CD14-positive monocyte (primary cell): ENCODE results near the gene ERBB4. TPM values are rescaled to one million over a fixed set of nuclear protein-coding genes. Genes with fewer than 3 reads are reported as not detected.

Source experiments
- DNase-seq, 3 donors: peaks; one replicate each; pipeline ENCODE4 v3.0.0-alpha.2; 2011 to 2022
- H2AFZ ChIP-seq: 2 replicates; pipeline ENCODE4 v1.6.0; 2012; ENCODE audit warnings: mild to moderate bottlenecking, low read depth, low read length, inconsistent platforms; ENCODE audit not compliant: insufficient read depth, poor library complexity, severe bottlenecking
- H3K27ac ChIP-seq, 2 donors: 1 replicate in 1 of 2; 2 replicates in 1 of 2; pipeline ENCODE4 v1.5.1; 2012 to 2013; ENCODE audit warnings: low read length in 2 of 2, control low read depth in 1 of 2, inconsistent platforms in 1 of 2, low read depth in 1 of 2, mild to moderate bottlenecking in 1 of 2
- H3K27me3 ChIP-seq, 2 donors: one replicate each; pipeline versions ENCODE4 v1.6.0 to v1.6.1; 2011 to 2013; ENCODE audit warnings: low read length in 2 of 2; ENCODE audit not compliant: control insufficient read depth in 2 of 2, insufficient read depth in 2 of 2
- H3K36me3 ChIP-seq, 2 donors: replicated peaks in 1 of 2; 1 replicate in 1 of 2; 2 replicates in 1 of 2; pipeline versions ENCODE4 v1.5.1 to v1.6.1; 2012 to 2013; ENCODE audit warnings: low read length in 2 of 2, control low read depth in 1 of 2, inconsistent platforms in 1 of 2, mild to moderate bottlenecking in 1 of 2; ENCODE audit not compliant: insufficient read depth in 2 of 2, control insufficient read depth in 1 of 2
- H3K4me1 ChIP-seq, 2 donors: 1 replicate in 1 of 2; 2 replicates in 1 of 2; pipeline versions ENCODE4 v1.5.1 to v1.6.1; 2012 to 2013; ENCODE audit warnings: low read length in 2 of 2, control low read depth in 1 of 2, inconsistent platforms in 1 of 2, mild to moderate bottlenecking in 1 of 2, moderate library complexity in 1 of 2; ENCODE audit not compliant: insufficient read depth in 2 of 2, control insufficient read depth in 1 of 2
- H3K4me2 ChIP-seq: replicated peaks from 2 replicates; pipeline ENCODE3; 2012; ENCODE audit warnings: low read length, moderate library complexity, mild to moderate bottlenecking; ENCODE audit not compliant: poor library complexity, severe bottlenecking; ENCODE audit errors: extremely low read depth
- H3K4me3 ChIP-seq, 3 experiments: fragments of 200-600 bp in 1 of 3; sonication (generic) in 1 of 3; replicated peaks in 1 of 3; 1 replicate in 2 of 3; 2 replicates in 1 of 3; pipeline ENCODE4 v1.5.1; 2011 to 2013; ENCODE audit warnings: low read length in 3 of 3, mild to moderate bottlenecking in 3 of 3, control low read depth in 2 of 3, low read depth in 2 of 3, inconsistent platforms in 1 of 3, moderate library complexity in 1 of 3
- H3K79me2 ChIP-seq: 2 replicates; pipeline ENCODE4 v1.6.0; 2012; ENCODE audit warnings: mild to moderate bottlenecking, control low read depth, inconsistent platforms, low read length, moderate library complexity; ENCODE audit not compliant: insufficient read depth
- H3K9ac ChIP-seq: 2 replicates; pipeline ENCODE4 v1.6.0; 2017; ENCODE audit warnings: low read length, mild to moderate bottlenecking; ENCODE audit not compliant: insufficient read depth, poor library complexity, severe bottlenecking
- H3K9me3 ChIP-seq, 2 donors: replicated peaks in 1 of 2; 1 replicate in 1 of 2; 2 replicates in 1 of 2; pipeline versions ENCODE4 v1.5.1 to v1.6.1; 2012 to 2013; ENCODE audit warnings: low read length in 2 of 2, control low read depth in 1 of 2; ENCODE audit not compliant: control insufficient read depth in 1 of 2, insufficient read depth in 1 of 2
- H4K20me1 ChIP-seq: 2 replicates; pipeline ENCODE4 v1.6.0; 2012; ENCODE audit warnings: mild to moderate bottlenecking, low read length, control low read depth, moderate library complexity; ENCODE audit not compliant: insufficient read depth
- H3K27ac Mint-ChIP-seq, 7 donors: one replicate each; pipeline ENCODE4 v1.8.0; 2020; ENCODE audit warnings: mild to moderate bottlenecking in 7 of 7, mixed read lengths in 7 of 7, moderate library complexity in 6 of 7, inconsistent platforms in 2 of 7
- H3K27me3 Mint-ChIP-seq, 3 donors: one replicate each; pipeline ENCODE4 v1.8.0; 2021 to 2022; ENCODE audit warnings: low read depth in 3 of 3, mild to moderate bottlenecking in 3 of 3, mixed read lengths in 3 of 3, moderate library complexity in 3 of 3, inconsistent platforms in 1 of 3
- H3K36me3 Mint-ChIP-seq, 2 donors: one replicate each; pipeline ENCODE4 v1.8.0; 2020; ENCODE audit warnings: mixed read lengths in 2 of 2, inconsistent platforms in 1 of 2, mild to moderate bottlenecking in 1 of 2
- H3K4me1 Mint-ChIP-seq: one replicate; pipeline ENCODE4 v1.8.0; 2020; ENCODE audit warnings: mild to moderate bottlenecking, mixed read lengths
- H3K4me3 Mint-ChIP-seq, 2 donors: one replicate each; pipeline ENCODE4 v1.8.0; 2020; ENCODE audit warnings: mild to moderate bottlenecking in 2 of 2, mixed read lengths in 2 of 2, moderate library complexity in 1 of 2
- H3K9me3 Mint-ChIP-seq, 7 donors: one replicate each; pipeline ENCODE4 v1.8.0; 2020 to 2022; ENCODE audit warnings: mixed read lengths in 7 of 7, mild to moderate bottlenecking in 6 of 7, moderate library complexity in 6 of 7, inconsistent platforms in 2 of 7
- CTCF ChIP-seq: fragments of 200-600 bp; IDR thresholded peaks from one replicate; pipeline ENCODE4 v1.8.0; 2022; ENCODE audit warnings: antibody characterized with exemption, mild to moderate bottlenecking
- WGBS: methylation state at CpG from one replicate; pipeline ENCODE4 v1.1.5; 2013; ENCODE audit warnings: missing lambda C conversion rate; ENCODE audit not compliant: insufficient coverage; 5-methylcytosine and 5-hydroxymethylcytosine counted together
- intact Hi-C, 2 donors: fragments of 100-400 bp; cut with micrococcal nuclease; formaldehyde crosslinking; loops; one replicate each; pipeline versions ENCODE4 v1.15.0 to v1.15.1; 2023
- polyA plus RNA-seq, 3 donors: library from polyadenylated mRNA; depleted of rRNA in 1 of 3; unstranded in 2 of 3; stranded (reverse) in 1 of 3; fragments of 300-500 nt in 2 of 3; fragments of >200 nt in 1 of 3; fragmentation: Illumina TruSeq in 2 of 3; gene quantifications; 1 replicate in 2 of 3; 2 replicates in 1 of 3; pipeline ENCODE4 v1.2.3, GENCODE V29; 2012 to 2021

The ERBB4 gene
- polyA plus RNA-seq, 3 donors = not detected

- WGBS = no CpG with 5 or more reads among the region's 4 CpGs
- Histone ChIP-seq H4K20me1 (no peaks in the 10 kb centered on the region), H3K4me2 (no peak overlapping the region), H3K27me3 (no peaks in the 10 kb centered on the region), H3K79me2 (no peaks in the 10 kb centered on the region), H3K4me3 (no peak overlapping the region), H3K27ac (no peak overlapping the region), H2AFZ (no peak overlapping the region), H3K9ac (no peak overlapping the region), H3K36me3 (no peaks in the 10 kb centered on the region), H3K4me1 (no peaks in the 10 kb centered on the region), H3K9me3 (no peaks in the 10 kb centered on the region)
- H3K27me3 Mint-ChIP-seq = no peaks in the 10 kb centered on the region
- no peak for TF ChIP-seq CTCF
- intact Hi-C loops = no loop called here
- H3K36me3 Mint-ChIP-seq = no peaks in the 10 kb centered on the region
- H3K9me3 Mint-ChIP-seq = peaks cover 0 to 2% (median 0%) of the 10 kb centered on the region in 7 donors
- no peaks in the 10 kb centered on the region for H3K4me1 Mint-ChIP-seq
- DNase-seq = no peak
- H3K27ac Mint-ChIP-seq = no peak overlapping the region
- no peak overlapping the region for H3K4me3 Mint-ChIP-seq
These were observed 116.9 kb downstream of the ERBB4 start for GRCh38 chr2:212421556-212422334.

- H3K9me3 Mint-ChIP-seq = no peaks in the 10 kb centered on the region
- Histone ChIP-seq H3K79me2 (no peaks in the 10 kb centered on the region), H3K27me3 (no peaks in the 10 kb centered on the region), H4K20me1 (no peaks in the 10 kb centered on the region), H3K27ac (no peak overlapping the region), H3K9ac (no peak overlapping the region), H3K9me3 (no peaks in the 10 kb centered on the region), H2AFZ (no peak overlapping the region), H3K4me2 (no peak overlapping the region), H3K4me1 (no peaks in the 10 kb centered on the region), H3K36me3 (no peaks in the 10 kb centered on the region), H3K4me3 (no peak overlapping the region)
- no peak overlapping the region for H3K27ac Mint-ChIP-seq
- no peaks in the 10 kb centered on the region for H3K27me3 Mint-ChIP-seq
- TF ChIP-seq CTCF = no peak
- no peaks in the 10 kb centered on the region for H3K36me3 Mint-ChIP-seq
- no peak for DNase-seq
- intact Hi-C loops = no loop called here
- no peak overlapping the region for H3K4me3 Mint-ChIP-seq
- H3K4me1 Mint-ChIP-seq = no peaks in the 10 kb centered on the region
- WGBS = no CpG with 5 or more reads among the region's 3 CpGs
These were observed 122.5 kb downstream of the ERBB4 start for GRCh38 chr2:212416086-212416485.
